HUES64 (cell line): Measurements from ENCODE around the gene KCNJ3.

ENCODE experiments used
- H3K27ac ChIP-seq: 2 replicates; pipeline ENCODE4 v1.7.0; 2013; ENCODE audit warnings: low read depth, low read length, inconsistent platforms
- H3K27me3 ChIP-seq: 2 replicates; pipeline ENCODE4 v1.6.1; 2013; ENCODE audit warnings: mild to moderate bottlenecking, low read length; ENCODE audit not compliant: insufficient read depth
- H3K36me3 ChIP-seq: 2 replicates; pipeline ENCODE4 v1.6.1; 2013; ENCODE audit warnings: mild to moderate bottlenecking, low read length; ENCODE audit not compliant: insufficient read depth
- H3K4me1 ChIP-seq: 2 replicates; pipeline ENCODE4 v1.6.1; 2013; ENCODE audit warnings: mild to moderate bottlenecking, low read length, moderate library complexity; ENCODE audit not compliant: insufficient read depth
- H3K4me3 ChIP-seq: 2 replicates; pipeline ENCODE4 v1.5.1; 2013; ENCODE audit warnings: mild to moderate bottlenecking, low read length, moderate library complexity
- H3K9ac ChIP-seq: 2 replicates; pipeline ENCODE4 v1.6.1; 2013; ENCODE audit warnings: mild to moderate bottlenecking, low read depth, low read length
- H3K9me3 ChIP-seq: 2 replicates; pipeline ENCODE4 v1.6.1; 2013; ENCODE audit warnings: low read depth, low read length; ENCODE audit not compliant: insufficient read depth
- WGBS: fragments of 150-250, 120-280 bp; methylation state at CpG from one replicate; pipeline ENCODE4 v1.1.7; 2013; ENCODE audit warnings: missing lambda C conversion rate; 5-methylcytosine and 5-hydroxymethylcytosine counted together

The KCNJ3 gene

DNA sequence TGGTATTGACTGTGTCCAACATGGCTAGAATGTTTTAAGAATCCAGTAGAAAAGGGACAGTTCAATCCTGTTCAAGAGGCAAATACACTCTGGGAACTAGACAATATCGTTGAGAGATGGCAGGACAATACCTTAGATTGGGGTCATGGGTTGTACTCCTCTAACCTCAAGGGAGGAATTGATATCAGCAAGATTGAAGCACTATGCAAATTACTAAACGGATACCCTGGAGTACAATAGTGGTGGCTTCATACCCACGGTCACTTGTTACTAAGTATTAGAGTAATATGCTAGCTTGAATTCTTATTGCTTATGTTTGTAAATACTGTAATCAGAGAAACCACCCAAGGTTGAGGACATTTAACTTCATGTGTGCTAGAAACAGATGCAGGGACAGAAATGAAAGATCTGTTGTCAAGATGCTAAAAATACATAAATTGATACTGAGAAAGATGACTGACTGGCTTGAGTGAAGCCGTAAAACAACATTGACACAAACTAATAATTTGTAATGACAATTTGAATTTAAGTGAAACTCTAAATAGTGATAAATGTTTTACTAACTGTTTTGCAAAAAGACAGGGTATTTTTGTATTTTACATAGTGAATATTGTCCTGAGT is 73.3 kb downstream of the KCNJ3 start:
- 98% methylated on average over 3 of the region's 4 CpGs for WGBS
- H3K4me3 ChIP-seq: no peak overlapping the region
- no peak overlapping the region for H3K9ac ChIP-seq
- H3K4me1 ChIP-seq: no peaks in the 10 kb centered on the region
- H3K9me3 ChIP-seq: no peaks in the 10 kb centered on the region
- no peaks in the 10 kb centered on the region for H3K36me3 ChIP-seq
- no peaks in the 10 kb centered on the region for H3K27me3 ChIP-seq
- no peak overlapping the region for H3K27ac ChIP-seq

DNA sequence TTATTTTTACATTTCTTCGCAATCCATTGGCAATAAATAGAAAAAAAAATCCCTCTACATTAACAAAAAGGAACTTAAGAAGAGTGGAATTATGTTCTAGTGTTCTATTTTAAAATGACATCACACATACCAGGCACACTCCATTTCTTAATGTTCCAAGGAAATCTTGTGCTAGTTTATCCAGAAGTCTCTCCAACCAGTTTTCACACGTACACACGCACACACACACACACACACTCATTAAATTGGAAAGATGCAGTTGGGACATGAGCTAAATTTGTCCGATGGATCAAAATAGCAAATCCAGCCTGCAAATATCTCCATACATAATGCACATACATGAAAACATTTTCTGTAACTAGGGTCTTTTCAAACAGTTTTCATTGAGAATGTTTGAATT is 78.3 kb downstream of the KCNJ3 start:
- Histone ChIP-seq H3K9ac (no peak overlapping the region), H3K27ac (no peak overlapping the region), H3K4me3 (no peak overlapping the region), H3K4me1 (no peaks in the 10 kb centered on the region), H3K36me3 (no peaks in the 10 kb centered on the region), H3K9me3 (no peaks in the 10 kb centered on the region), H3K27me3 (no peaks in the 10 kb centered on the region)
- WGBS: 81% methylated on average over 3 of the region's 4 CpGs

DNA sequence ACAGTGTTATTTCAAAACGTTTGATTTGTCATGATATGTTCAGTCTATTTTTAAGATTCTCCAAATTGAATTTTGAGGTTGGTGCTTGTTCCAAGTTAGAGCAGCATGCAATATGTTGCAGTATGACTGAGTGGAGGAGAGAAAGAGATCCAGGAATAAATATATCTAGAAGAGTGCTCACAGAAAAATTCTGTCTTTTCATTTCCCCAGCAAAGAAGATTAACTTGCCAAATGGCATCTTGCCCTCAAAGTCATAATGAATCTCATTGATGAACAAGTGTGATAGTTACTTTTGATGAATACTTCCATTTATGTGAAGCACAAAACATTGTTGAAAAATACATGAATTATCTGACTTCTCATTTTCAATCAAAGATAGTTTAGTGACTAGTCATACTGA is 95.9 kb downstream of the KCNJ3 start:
- H3K27ac ChIP-seq: no peak overlapping the region
- H3K4me3 ChIP-seq: no peak overlapping the region
- no peaks in the 10 kb centered on the region for H3K9me3 ChIP-seq
- H3K27me3 ChIP-seq: no peaks in the 10 kb centered on the region
- WGBS: 90% methylated on average over 1 of the region's 1 CpG
- H3K4me1 ChIP-seq: peaks cover 9% of the 10 kb centered on the region; the same call in 1 of the 2 replicates
- no peaks in the 10 kb centered on the region for H3K36me3 ChIP-seq
- H3K9ac ChIP-seq: no peak overlapping the region

DNA sequence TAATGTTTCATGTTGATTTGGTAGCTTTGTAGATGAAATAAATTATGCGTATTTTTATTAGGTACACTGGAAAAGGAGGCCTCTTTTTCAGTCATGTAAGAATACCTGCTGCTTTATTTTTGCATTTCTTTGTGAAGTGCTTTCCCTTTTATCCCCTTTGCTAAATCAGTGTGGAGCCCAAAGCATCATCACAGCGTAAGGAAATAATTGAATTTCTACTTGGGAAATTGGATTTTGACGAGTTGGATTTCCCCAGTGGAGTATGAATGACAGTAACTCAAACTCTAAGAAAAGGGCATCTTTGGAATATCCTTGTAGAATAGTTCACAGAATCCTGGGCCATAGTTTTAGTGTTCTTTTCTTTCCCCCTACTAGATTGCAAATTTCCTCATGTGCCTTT is 97.2 kb downstream of the KCNJ3 start:
- Histone ChIP-seq H3K27me3 (no peaks in the 10 kb centered on the region), H3K36me3 (no peaks in the 10 kb centered on the region), H3K9me3 (no peaks in the 10 kb centered on the region), H3K27ac (no peak overlapping the region), H3K9ac (no peak overlapping the region), H3K4me1 (peaks cover 9% of the 10 kb centered on the region; the same call in 1 of the 2 replicates), H3K4me3 (no peak overlapping the region)
- 51% methylated on average over 3 of the region's 3 CpGs for WGBS

- Histone ChIP-seq H3K27ac (no peak overlapping the region), H3K9me3 (no peaks in the 10 kb centered on the region), H3K9ac (no peak overlapping the region), H3K4me3 (no peak overlapping the region), H3K4me1 (no peaks in the 10 kb centered on the region), H3K36me3 (no peaks in the 10 kb centered on the region), H3K27me3 (no peaks in the 10 kb centered on the region)
These were observed 106.0 kb downstream of the KCNJ3 start for GRCh38 chr2:154804451-154804850.

DNA sequence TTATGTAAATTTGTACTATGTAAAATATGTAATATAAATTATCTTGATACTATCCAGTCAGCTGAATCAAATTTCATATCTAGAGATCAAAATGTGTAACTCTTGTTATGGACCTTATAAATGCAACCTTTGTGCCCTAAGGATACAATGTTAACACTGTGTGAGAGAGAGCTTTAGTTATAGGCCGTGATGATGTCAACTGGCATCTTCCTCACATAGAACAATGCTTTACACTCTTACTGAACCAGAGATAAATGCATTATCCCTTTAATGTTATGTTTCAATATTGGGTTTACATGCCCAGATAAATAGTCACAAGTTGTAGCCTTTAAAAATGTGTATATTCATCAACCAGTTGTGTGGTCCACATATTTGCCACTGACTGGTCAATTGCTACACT is 115.1 kb downstream of the KCNJ3 start:
- WGBS: no CpG with 5 or more reads among the region's 1 CpG
- no peaks in the 10 kb centered on the region for H3K27me3 ChIP-seq

GRCh38 chr2:154814856-154815255 is 116.4 kb downstream of the KCNJ3 start:
- Histone ChIP-seq H3K9me3 (no peaks in the 10 kb centered on the region), H3K27ac (no peak overlapping the region), H3K27me3 (no peaks in the 10 kb centered on the region), H3K9ac (no peak overlapping the region), H3K4me3 (no peak overlapping the region), H3K4me1 (no peaks in the 10 kb centered on the region), H3K36me3 (no peaks in the 10 kb centered on the region)
- 100% methylated on average over 1 of the region's 1 CpG for WGBS

More for the DNA sequence above, 115.1 kb downstream of the KCNJ3 start:
- no peak overlapping the region for H3K27ac ChIP-seq
- no peaks in the 10 kb centered on the region for H3K36me3 ChIP-seq
- no peak overlapping the region for H3K9ac ChIP-seq
- H3K9me3 ChIP-seq: no peaks in the 10 kb centered on the region
- H3K4me3 ChIP-seq: no peak overlapping the region
- H3K4me1 ChIP-seq: no peaks in the 10 kb centered on the region

- no peak overlapping the region for H3K27ac ChIP-seq
- H3K4me3 ChIP-seq: no peak overlapping the region
- no peaks in the 10 kb centered on the region for H3K9me3 ChIP-seq
- no peaks in the 10 kb centered on the region for H3K27me3 ChIP-seq
- H3K9ac ChIP-seq: no peak overlapping the region
- 68% methylated on average over 2 of the region's 2 CpGs for WGBS
- no peaks in the 10 kb centered on the region for H3K36me3 ChIP-seq
- no peaks in the 10 kb centered on the region for H3K4me1 ChIP-seq
These were observed 126.9 kb downstream of the KCNJ3 start for GRCh38 chr2:154825358-154825757.

DNA sequence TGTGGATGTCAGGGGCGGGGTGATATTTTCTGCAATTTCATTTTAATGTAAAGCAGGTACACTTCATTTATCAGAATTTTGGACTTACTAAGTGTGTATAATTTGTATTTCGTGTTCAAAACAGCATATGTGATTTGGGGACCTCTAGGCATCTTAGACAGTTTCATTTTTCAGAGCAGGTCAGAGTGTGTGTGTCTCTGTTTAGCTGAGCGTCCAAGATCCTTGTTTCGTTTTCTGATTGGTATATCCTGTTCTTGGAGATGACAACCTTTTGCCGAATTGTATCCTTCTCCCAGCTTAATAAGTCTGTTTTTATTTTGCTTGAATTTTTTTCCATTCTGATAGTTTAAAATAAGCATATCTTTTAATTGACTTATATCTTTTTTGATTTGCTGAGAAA is 128.3 kb downstream of the KCNJ3 start:
- Histone ChIP-seq H3K4me1 (no peaks in the 10 kb centered on the region), H3K4me3 (no peak overlapping the region), H3K27me3 (no peaks in the 10 kb centered on the region), H3K9me3 (no peaks in the 10 kb centered on the region), H3K27ac (no peak overlapping the region), H3K36me3 (no peaks in the 10 kb centered on the region), H3K9ac (no peak overlapping the region)
- 98% methylated on average over 4 of the region's 5 CpGs for WGBS

DNA sequence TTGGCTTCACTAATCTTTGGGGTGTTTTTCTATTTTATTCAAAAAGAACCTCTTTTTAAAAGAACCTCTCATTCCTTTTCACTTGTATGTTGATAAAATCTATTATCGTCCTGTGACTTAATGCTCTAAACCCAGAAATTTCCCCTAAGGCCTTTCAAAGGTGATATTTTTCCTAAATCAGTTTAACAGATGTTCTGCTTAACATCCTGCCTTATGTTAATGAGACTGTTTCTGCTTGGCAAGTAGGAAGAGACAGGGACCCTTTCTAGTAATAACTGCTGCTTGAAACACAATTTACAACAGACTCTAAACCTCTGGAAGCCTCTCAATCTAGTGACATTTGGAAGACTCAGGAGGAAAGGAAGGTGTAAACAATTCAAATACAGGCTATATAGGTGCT is 128.8 kb downstream of the KCNJ3 start:
- Histone ChIP-seq H3K4me3 (no peak overlapping the region), H3K36me3 (no peaks in the 10 kb centered on the region), H3K9ac (no peak overlapping the region), H3K27ac (no peak overlapping the region), H3K9me3 (no peaks in the 10 kb centered on the region), H3K4me1 (no peaks in the 10 kb centered on the region), H3K27me3 (no peaks in the 10 kb centered on the region)
- WGBS: 100% methylated on average over 1 of the region's 1 CpG

DNA sequence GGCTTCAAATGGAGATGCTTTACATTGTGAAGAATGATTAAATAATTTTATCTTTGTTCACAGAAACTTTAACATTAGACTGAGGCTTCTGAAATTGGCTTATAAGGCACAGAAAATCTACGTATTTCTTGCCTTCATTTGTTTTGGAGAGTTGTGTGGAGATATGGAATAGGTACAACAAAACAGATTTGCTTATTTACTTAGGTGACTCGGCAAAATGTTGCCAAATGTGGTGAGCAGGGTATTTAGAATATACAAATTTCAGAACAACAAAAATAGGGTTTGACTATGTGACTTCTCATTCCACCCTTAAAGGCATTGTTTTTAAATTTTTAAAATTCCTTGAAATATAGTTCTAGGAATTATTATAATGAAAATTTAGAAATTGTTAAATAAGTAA is 134.2 kb downstream of the KCNJ3 start:
- Histone ChIP-seq H3K4me1 (no peaks in the 10 kb centered on the region), H3K4me3 (no peak overlapping the region), H3K9ac (no peak overlapping the region), H3K27me3 (no peaks in the 10 kb centered on the region), H3K36me3 (no peaks in the 10 kb centered on the region), H3K9me3 (no peaks in the 10 kb centered on the region), H3K27ac (no peak overlapping the region)
- 90% methylated on average over 1 of the region's 2 CpGs for WGBS

DNA sequence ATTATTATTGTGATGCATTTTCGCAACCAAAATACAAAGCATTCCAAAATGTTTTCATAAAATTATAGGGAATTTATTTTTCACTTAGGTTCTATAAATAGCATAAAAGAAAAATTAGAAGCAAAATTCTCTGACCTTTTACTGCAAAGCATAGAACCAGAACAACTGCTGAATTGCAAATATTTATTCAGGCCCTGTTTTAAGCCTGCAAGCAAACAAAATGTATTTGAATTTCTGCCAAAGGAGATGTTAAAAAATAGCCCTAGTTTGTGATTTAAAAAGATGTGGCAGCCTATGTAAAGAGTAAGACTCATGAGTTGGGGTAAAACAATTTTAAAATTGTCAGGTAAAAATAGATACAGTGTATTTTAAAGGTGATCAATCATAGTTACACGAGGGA is 138.1 kb downstream of the KCNJ3 start:
- WGBS: 95% methylated on average over 1 of the region's 2 CpGs
- Histone ChIP-seq H3K27me3 (no peaks in the 10 kb centered on the region), H3K27ac (no peak overlapping the region), H3K9me3 (no peaks in the 10 kb centered on the region), H3K36me3 (no peaks in the 10 kb centered on the region), H3K9ac (no peak overlapping the region), H3K4me1 (no peaks in the 10 kb centered on the region), H3K4me3 (no peak overlapping the region)
